Lower lobe of right lung (tissue), 2 donors: Measurements from ENCODE around the gene LTO1. TPM values are rescaled to one million over a fixed set of nuclear protein-coding genes. Genes with fewer than 3 reads are reported as not detected.

Experiments used
- ATAC-seq, 2 donors: fragments of 200-7000 bp; cut with Tn5 transposase; one replicate each; pipeline ENCODE4 v1.9.1; 2020 to 2022; ENCODE audit warnings: mild to moderate bottlenecking in 2 of 2, moderate library complexity in 2 of 2
- DNase-seq: peaks from one replicate; pipeline ENCODE4 v3.0.0-alpha.2; 2020
- H3K27ac ChIP-seq: fragments of 200-600 bp; one replicate; pipeline ENCODE4 v1.8.0; 2022
- H3K27me3 ChIP-seq: fragments of 200-600 bp; one replicate; pipeline ENCODE4 v1.8.0; 2022; ENCODE audit warnings: low read depth
- H3K36me3 ChIP-seq: fragments of 200-600 bp; one replicate; pipeline ENCODE4 v1.8.0; 2022; ENCODE audit warnings: mild to moderate bottlenecking
- H3K4me1 ChIP-seq: fragments of 200-600 bp; one replicate; pipeline ENCODE4 v1.8.0; 2022
- H3K4me3 ChIP-seq: fragments of 200-600 bp; one replicate; pipeline ENCODE4 v1.8.0; 2022; ENCODE audit warnings: mild to moderate bottlenecking
- H3K9me3 ChIP-seq: fragments of 200-600 bp; one replicate; pipeline ENCODE4 v1.8.0; 2022
- intact Hi-C: fragments of 100-400 bp; cut with DNase I; formaldehyde crosslinking; loops from one replicate; pipeline ENCODE4 v1.11.0; 2022
- total RNA-seq: library from RNA; stranded (reverse); fragmentation: NEBNext Ultra II Directional; extraction: Animal tissue kit (Norgen Biotek cat#: 25700); gene quantifications from one replicate; pipeline ENCODE4 v1.2.1, GENCODE V29; 2021
- TF ChIP-seq, protein P1 (sequence below): fragments of 200-600 bp; IDR thresholded peaks from one replicate; pipeline ENCODE4 v1.8.0; 2022; ENCODE audit warnings: antibody characterized with exemption, mild to moderate bottlenecking
- donor health status: DM: no; HTN: yes; CAD: no; lungs with severe emphysema.

The LTO1 gene
- total RNA-seq, 1 donor from 2014 or later, result 23.7 TPM

GRCh38 chr11:69663326-69663725 is 11.8 kb downstream of the LTO1 start:
- Histone ChIP-seq H3K27ac (no peak overlapping the region), H3K36me3 (peaks cover 56% of the 10 kb centered on the region), H3K4me3 (no peak overlapping the region), H3K4me1 (no peaks in the 10 kb centered on the region), H3K9me3 (no peaks in the 10 kb centered on the region), H3K27me3 (no peaks in the 10 kb centered on the region)
- TF ChIP-seq, protein P1, sequence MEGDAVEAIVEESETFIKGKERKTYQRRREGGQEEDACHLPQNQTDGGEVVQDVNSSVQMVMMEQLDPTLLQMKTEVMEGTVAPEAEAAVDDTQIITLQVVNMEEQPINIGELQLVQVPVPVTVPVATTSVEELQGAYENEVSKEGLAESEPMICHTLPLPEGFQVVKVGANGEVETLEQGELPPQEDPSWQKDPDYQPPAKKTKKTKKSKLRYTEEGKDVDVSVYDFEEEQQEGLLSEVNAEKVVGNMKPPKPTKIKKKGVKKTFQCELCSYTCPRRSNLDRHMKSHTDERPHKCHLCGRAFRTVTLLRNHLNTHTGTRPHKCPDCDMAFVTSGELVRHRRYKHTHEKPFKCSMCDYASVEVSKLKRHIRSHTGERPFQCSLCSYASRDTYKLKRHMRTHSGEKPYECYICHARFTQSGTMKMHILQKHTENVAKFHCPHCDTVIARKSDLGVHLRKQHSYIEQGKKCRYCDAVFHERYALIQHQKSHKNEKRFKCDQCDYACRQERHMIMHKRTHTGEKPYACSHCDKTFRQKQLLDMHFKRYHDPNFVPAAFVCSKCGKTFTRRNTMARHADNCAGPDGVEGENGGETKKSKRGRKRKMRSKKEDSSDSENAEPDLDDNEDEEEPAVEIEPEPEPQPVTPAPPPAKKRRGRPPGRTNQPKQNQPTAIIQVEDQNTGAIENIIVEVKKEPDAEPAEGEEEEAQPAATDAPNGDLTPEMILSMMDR, result no peak
- ATAC-seq (no peak), DNase-seq (peak; percentile 33)
- intact Hi-C loops, result no loop called here

DNA sequence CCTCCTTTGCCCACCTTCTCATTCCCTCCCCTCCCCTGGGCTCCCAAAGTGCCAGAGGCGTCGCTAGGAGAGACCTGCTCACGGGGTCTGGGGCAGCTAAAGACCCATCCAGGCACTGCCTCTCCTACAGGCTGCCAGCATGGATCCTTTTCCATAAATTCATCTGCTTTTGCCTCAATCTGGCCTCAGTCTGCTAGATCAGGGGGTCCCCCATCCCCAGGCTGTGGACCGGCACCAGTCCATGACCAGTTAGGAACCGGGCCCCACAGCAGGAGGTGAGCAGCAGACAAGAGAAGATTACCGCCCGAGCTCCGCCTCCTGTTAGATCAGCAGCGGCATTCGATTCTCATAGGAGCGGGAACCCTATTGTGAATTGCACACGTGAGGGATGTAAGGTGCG is 12.3 kb downstream of the LTO1 start:
- Histone ChIP-seq H3K4me1 (no peaks in the 10 kb centered on the region), H3K36me3 (peaks cover 54% of the 10 kb centered on the region), H3K27ac (no peak overlapping the region), H3K9me3 (no peaks in the 10 kb centered on the region), H3K27me3 (no peaks in the 10 kb centered on the region), H3K4me3 (no peak overlapping the region)
- intact Hi-C loops, result no loop called here
- TF ChIP-seq, protein P1, result no peak
- ATAC-seq, result no peak
- DNase-seq, result peak; percentile 29

GRCh38 chr11:69662021-69662698 is 13.0 kb downstream of the LTO1 start:
- DNase-seq (peak; percentile 18), ATAC-seq (no peak)
- H3K4me1 ChIP-seq, result no peaks in the 10 kb centered on the region
- no peaks in the 10 kb centered on the region for H3K9me3 ChIP-seq
- H3K36me3 ChIP-seq, result peaks cover 48% of the 10 kb centered on the region
- intact Hi-C loops, result no loop called here
- no peak overlapping the region for H3K27ac ChIP-seq
- H3K27me3 ChIP-seq, result no peaks in the 10 kb centered on the region
- H3K4me3 ChIP-seq, result no peak overlapping the region
- TF ChIP-seq, protein P1, result no peak

DNA sequence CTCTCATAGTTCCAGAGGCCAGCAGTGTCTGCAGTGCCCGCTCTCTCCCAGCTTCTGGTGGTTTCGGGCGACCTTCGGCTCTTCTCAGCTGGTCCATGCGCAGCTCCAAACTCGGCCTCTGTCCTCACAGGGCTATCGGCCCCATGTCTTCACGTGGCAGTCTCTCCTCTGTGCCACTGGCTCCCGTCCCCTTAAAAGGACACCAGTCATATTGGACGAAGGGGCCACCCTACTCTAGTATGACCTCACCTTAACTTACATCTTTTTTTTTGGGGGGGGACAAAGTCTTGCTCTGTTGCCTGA is 13.8 kb downstream of the LTO1 start:
- Histone ChIP-seq H3K4me3 (no peak overlapping the region), H3K36me3 (peaks cover 40% of the 10 kb centered on the region), H3K27me3 (no peaks in the 10 kb centered on the region), H3K9me3 (no peaks in the 10 kb centered on the region), H3K27ac (no peak overlapping the region), H3K4me1 (no peaks in the 10 kb centered on the region)
- TF ChIP-seq, protein P1, result no peak
- intact Hi-C loops, result no loop called here
- DNase-seq (peak; percentile 23), ATAC-seq (no peak)

DNA sequence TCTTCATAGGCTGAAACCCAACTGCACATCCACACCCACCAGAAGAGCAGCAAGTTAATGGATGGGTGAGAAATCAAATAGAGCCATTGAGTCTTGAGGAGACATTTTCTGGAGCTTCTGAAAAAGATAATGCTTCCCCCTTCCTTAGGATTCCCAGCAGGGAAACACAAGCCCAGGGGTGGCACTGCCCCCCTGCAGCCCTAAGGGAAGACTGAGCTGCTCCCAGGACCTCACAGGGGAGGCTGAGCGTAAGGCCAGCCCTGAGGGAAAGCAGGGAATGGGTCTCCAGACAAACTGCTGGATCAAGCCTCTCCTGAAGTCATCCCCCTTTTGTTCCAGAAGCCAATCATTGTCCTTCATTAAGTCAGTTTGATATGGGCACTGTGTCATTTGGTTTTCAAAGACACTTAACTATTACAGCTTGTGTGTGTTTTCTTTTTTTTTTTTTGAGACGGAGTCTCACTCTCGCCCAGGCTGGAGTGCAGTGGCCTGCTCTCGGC is 15.1 kb downstream of the LTO1 start:
- TF ChIP-seq, protein P1, result no peak

More for the DNA sequence above, 15.1 kb downstream of the LTO1 start:
- no peak overlapping the region for H3K4me3 ChIP-seq
- no peak overlapping the region for H3K27ac ChIP-seq
- no peaks in the 10 kb centered on the region for H3K9me3 ChIP-seq
- H3K4me1 ChIP-seq, result no peaks in the 10 kb centered on the region
- ATAC-seq (no peak), DNase-seq (peak; percentile 14)
- H3K36me3 ChIP-seq, result peaks cover 27% of the 10 kb centered on the region
- H3K27me3 ChIP-seq, result no peaks in the 10 kb centered on the region
- intact Hi-C loops, result no loop called here
